GM18907 (cell line): Measurements from ENCODE around the gene SLC66A1.
"Not testable (repeated sequence)": the region's sequence is repeated elsewhere in the genome, so short reads cannot be mapped to it uniquely, and the experiment has no call there.

Experiments
- ATAC-seq: cut with Tn5 transposase; IDR thresholded peaks from one replicate; pipeline ENCODE4 v1.9.1; 2021; ENCODE audit warnings: mild to moderate bottlenecking, moderate library complexity; ENCODE audit not compliant: unreplicated experiment

Gene SLC66A1, protein sequence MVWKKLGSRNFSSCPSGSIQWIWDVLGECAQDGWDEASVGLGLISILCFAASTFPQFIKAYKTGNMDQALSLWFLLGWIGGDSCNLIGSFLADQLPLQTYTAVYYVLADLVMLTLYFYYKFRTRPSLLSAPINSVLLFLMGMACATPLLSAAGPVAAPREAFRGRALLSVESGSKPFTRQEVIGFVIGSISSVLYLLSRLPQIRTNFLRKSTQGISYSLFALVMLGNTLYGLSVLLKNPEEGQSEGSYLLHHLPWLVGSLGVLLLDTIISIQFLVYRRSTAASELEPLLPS

DNA sequence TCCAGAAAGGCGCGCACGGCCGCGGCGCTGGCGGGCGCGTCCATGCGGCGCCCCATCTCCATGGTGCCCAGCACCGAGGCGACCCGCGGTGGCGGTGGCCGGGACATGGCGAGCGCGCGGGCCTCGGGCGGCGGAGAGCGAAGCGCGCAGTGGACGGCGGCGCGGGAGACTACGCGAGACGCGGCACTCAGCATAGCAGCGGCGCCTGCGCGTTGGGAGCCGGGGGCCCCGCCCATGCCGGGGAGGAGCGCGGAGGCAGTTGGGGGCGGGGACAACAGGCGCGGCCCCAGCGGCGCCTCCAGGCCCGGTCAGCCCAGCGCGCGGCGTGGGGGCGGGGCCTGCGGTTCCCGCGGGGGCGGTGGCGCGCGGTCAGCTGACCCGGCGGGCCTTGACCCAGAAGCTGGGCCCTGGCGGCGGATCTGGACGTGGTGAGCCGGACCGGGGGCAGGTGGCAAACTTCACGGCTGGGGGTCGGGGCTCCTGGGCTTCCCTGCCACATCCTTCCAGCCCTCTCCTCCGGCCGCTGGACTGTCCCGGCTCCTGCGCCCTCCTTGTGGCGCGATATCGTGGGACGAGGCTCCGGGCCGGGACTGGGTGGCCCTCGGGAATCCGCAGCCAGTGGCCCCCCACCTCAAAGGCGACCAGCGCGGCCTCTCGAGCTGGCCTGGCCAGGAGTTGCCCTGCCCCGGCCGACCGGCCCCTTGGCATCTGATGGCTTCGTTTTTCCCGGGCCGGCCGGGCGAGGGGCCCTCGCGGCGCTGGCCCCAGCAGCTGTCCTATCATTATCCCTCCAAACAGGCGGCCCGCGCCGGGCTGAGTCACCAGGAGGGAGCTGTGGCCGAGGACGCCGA, at the start of gene SLC66A1, which contains the start of gene AKR7A2:
Gene SLC66A1 (plus strand): TSS at position 396 of the 851 bp plus-strand sequence. CDS start 5,352 bp downstream, outside the sequence.
Gene AKR7A2 (minus strand): TSS at position 214 of the 851 bp plus-strand sequence. CDS start 20 bp downstream, at position 194.
- peak; percentile 78 for ATAC-seq

- no peak for ATAC-seq
Measured at GRCh38 chr1:19262744-19263143, 49.4 kb upstream of the SLC66A1 start.

DNA sequence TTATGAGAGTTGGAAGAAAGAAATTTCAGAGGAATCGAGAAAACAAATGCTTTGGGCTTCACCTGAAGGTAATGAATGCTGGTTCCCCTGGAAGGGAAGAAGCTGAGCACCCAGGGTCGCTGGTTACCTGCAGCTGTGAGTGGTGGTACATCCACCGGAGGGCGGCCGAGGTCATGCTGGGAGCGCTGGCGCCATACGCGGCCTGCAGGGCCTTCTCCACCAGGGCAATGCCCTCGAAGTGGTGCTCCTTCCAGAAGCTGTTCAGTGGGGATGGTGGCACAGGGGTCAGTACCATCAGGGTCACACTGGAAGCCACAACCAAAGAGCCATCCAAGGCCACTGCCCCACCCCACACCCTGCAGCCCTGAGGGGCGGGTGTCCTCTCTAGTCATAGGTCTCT, 43.7 kb upstream of the SLC66A1 start:
- ATAC-seq: no peak

DNA sequence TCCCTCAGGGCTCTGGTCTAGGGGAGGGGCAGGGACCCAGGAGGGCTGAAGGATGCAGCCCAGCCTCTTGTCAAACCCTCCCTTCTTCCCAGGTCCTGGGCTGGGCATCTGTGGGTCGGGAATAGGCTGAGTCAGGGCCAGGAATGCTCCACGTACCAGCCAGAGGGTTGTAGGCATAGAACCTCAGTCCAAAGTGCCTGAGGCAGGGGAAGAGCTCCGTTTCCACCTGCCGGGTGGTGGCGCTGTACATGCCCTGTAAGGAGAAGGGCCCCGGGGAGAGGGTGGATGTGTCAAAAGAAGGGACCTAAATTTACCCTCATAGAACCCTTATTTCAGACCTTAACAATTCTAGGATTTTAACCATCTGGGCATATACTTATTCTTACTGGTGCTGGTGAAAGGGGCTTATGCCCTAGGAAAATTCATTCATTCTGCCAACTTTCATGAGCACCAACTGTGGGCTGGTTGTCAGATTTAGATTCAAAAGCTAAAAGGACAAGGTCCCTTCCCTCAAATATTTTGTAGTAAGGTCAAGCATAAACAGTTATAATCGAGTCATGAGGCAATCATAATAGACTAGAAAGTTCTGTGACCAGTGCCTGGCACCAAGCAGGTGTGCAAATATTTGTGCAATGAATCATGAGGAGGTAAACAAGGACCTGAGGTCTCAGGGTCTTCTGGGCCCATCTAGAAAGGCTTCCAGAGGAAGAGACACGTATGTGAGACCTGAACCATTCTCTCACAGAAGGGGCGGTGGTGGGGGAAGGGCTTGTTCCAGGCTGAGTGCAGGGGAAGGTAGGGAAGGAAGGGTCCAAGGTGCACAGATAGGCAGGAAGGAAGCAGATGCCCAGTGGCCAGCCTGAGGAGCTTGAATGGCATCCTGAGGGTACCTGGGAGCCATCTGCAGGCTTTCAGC, 42.4 kb upstream of the SLC66A1 start:
- not testable (repeated sequence) for ATAC-seq

GRCh38 chr1:19270343-19270730, 41.8 kb upstream of the SLC66A1 start:
- ATAC-seq: not testable (repeated sequence)

GRCh38 chr1:19272064-19272463, 40.1 kb upstream of the SLC66A1 start:
- no peak for ATAC-seq

DNA sequence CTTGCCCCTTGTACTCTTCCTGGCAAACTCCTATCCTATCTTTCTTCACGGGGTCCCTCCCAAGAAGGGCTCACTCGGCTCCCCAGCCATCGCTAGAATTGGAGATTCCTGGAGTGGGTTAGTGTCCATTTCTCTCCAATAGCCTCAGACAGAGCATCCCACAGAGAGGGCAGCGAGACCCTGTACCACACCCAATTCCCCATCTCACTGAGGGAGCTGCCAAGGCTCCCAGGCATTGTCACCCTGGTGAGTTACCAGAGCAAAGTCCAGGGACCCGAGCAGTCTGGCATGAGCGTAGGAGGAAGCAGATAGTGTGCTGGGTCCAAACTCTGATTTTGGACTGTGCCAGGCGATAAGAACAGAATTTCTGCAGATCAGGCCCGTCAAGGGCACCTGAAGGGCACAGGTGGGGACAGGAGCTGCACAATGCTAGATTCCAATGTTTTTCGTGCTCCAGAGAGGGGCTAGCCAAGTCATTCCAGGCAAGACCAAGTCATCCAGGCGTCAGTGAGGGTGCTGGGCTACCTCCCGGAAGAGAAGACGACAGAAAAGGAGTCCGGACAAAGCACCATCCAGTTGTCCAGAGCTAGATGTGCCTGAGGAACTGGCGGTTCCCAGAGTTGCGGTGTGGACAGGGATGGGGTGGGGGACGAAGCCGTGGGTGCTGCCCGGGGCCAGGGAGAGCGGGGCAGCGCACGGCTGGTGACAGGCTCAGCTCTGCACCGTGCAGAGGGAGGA, 38.9 kb upstream of the SLC66A1 start:
- no peak for ATAC-seq

DNA sequence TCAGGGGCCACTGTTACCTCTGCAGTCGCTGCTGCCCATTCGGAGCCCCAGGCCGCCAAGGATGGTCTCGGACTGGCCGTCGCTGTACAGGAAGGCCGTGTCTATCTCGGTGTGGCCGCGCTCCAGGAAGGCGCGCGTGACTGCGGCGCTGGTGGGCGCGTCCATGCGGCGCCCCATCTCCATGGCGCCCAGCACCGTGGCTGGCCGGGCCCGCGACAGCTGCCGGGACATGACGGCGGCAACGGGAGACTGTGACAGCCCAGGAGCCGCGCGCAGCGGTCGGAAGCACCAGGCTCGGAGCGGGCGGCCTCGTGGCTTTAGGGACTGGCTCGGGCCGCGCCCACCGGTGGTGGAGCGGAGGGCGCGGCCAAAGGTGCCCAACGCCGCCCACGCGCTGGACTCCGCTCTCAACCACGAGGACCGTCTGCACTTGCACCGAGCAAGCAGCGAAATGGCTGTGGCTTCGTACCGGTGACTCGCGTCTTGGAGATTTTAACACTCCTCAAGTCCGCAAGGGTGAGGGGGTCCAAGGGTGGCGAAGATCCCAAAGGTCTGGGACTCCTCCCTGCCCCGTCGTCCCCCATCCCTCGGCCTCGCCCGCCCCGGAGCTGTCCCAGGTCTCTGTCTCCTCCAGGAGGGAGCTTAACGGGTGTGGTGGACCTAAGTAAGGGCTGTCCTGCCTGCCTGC, 38.1 kb upstream of the SLC66A1 start:
- not testable (repeated sequence) for ATAC-seq

GRCh38 chr1:19274636-19275035, 37.5 kb upstream of the SLC66A1 start:
- no peak for ATAC-seq

DNA sequence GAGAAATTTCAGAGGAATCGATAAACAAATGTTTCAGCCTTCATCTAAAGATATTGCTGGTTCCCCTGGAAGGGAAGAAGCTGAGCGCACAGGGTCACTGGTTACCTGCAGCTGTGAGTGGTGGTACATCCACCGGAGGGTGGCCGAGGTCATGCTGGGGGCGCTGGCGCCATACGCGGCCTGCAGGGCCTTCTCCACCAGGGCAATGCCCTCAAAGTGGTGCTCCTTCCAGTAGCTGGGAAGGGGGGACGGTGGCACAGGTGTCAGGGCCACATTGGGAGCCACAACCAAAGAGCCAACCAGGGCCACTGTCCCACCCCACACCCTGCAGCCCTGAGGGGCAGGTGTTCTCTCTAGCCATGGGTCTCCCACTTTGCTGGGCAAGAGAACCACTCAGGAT, 28.2 kb upstream of the SLC66A1 start:
- ATAC-seq: no peak

GRCh38 chr1:19284881-19285280, 27.2 kb upstream of the SLC66A1 start:
- ATAC-seq: no peak

- not testable (repeated sequence) for ATAC-seq
Measured at GRCh38 chr1:19285366-19285765, 26.8 kb upstream of the SLC66A1 start.

DNA sequence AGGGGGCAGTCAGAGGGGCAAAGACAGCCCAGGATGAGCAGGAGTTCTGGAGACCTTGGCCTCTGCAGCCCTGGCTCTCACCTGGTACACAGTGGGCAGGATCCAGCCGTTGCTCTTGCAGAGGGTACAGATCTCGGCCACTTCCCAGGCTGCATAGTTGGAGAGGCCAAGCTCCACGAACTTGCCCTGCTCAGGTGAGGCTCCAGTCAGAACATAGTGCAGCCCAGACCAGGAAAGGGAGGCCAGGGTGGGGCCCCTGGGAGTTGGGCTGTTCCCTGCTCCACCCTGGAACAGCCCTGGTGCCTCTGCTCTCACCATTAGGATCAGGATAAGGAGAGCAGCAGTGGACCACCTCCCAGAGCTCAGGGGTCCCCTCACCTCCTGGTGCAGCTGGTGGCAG, 26.3 kb upstream of the SLC66A1 start:
- not testable (repeated sequence) for ATAC-seq

DNA sequence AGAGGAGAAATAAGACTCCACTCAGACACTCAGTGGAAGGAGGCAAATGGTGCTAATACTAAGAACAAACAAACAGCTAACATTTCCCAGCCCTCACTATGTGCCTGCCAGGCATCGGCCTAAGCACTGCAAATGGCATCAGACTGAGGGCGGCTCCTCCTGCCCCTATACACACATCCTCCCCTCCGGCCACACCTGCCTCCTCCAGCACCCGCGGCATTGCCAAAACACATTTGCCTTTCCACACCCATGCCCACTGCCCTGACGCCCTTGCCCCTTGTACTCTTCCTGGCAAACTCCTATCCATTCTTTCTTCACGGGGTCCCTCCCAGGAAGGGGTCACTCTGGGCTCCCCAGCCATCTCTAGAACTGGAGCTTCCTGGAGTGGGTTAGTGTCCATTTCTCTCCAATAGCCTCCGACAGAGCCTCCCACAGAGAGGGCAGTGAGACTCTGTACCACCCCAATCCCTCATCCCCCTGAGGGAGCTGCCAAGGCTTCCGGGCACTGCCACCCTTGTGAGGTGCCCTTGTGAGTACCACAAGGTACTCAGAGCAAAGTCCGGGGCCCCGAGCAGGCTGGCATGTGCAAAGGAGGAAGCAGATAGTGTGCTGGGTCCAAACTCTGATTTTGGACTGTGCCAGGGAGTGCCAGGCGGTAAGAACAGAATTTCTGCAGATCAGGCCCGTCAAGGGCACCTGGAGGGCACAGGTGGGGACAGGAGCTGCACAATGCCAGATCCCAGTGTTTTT, 24.5 kb upstream of the SLC66A1 start:
- no peak for ATAC-seq

DNA sequence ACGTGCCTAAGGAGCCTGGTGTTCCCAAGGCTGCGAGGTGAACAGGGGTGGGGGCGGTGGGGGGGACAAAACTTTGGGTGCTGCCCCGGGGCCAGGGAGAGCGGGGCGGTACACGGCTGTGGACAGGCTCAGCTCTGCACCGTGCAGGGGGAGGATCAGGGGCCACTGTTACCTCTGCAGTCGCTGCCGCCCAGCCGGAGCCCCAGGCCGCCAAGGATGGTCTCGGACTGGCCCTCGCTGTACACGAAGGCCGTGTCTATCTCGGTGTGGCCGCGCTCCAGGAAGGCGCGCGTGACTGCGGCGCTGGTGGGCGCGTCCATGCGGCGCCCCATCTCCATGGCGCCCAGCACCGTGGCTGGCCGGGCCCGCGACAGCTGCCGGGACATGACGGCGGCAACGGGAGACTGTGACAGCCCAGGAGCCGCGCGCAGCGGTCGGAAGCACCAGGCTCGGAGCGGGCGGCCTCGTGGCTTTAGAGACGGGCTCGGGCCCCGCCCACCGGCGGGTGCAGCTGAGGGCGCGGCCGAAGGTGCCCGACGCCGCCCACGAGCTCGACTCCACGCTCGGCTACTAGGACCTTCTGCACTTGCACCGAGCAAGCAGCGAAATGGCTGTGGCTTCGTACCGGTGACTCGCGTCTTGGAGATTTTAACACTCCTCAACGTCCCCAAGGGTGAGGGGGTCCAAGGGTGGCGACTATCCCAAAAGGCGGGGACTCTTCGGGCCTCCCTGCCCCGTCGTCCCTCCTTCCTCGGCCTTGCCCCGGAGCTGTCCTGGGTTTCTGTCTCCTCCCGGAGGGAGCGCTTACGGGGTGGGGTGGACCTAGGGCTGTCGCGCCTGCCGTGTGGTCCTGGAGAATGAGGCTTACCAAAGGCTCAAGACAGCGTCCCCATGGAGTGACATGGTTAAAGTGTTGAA, 23.5 kb upstream of the SLC66A1 start, which contains the start of gene AKR7A3:
Gene AKR7A3 (minus strand): TSS at position 447 of the 918 bp plus-strand sequence. CDS start 61 bp downstream, at position 386.
- ATAC-seq: not testable (repeated sequence)

DNA sequence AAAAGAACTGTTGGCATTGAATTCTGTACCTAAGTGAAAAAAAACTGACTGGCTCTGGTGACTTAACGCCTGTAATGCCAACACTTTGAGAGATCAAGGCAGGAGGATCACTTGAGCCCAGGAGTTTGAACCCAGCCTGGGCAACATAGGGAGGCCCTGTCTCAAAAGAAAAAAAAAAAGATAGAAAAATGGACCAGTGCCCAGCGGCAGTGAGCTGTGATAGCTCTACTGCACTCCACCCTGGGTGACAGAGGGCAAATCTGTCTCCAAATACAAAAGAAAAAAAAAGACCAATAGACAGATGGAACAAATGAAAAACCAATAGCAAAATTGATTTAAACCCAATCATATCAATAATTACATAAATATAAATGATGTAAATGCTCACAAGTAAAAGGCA, 22.9 kb upstream of the SLC66A1 start:
- ATAC-seq: no peak

- no peak for ATAC-seq
Measured at GRCh38 chr1:19294638-19295037, 17.5 kb upstream of the SLC66A1 start.

DNA sequence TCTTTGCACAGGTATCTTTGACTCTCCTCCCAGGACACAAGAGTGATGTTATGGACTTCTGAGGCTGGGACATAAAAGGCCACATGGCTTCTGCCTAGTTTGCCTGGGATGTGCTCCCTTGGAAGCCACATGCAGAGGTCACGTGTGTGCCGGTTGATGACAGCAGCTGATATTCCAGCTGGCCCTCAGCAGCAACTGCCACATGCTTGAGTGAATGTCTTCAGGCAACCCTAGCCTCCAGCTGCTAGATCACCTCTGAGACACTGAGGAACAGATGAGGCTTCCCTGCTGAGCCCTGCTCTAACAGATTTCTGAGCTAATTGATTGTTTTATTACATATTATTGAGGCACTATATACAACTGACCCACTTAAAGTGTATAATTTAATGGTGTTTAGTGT, 11.9 kb upstream of the SLC66A1 start:
- ATAC-seq: no peak
